H4 (cell line): ENCODE data around the gene CCDC144A. TPM values are rescaled to one million over a fixed set of nuclear protein-coding genes. Genes with fewer than 3 reads are reported as not detected.
"Not testable (repeated sequence)": the region's sequence is repeated elsewhere in the genome, so short reads cannot be mapped to it uniquely, and the experiment has no call there.

Source experiments
- DNase-seq: peaks from one replicate; pipeline ENCODE4 v3.0.0-alpha.2; 2015; ENCODE audit warnings: low spot score
- total RNA-seq: library from RNA; depleted of rRNA; stranded (reverse); fragments of >200 nt; shearing (Covaris generic); gene quantifications from 2 replicates; pipeline ENCODE4 v1.2.3, GENCODE V29; 2014

Gene CCDC144A
- total RNA-seq, 1 experiment from 2014 or later, result 0.19 TPM

GRCh38 chr17:16757520-16757919 lies 67.5 kb downstream of the CCDC144A start:
- not testable (repeated sequence) for DNase-seq

- DNase-seq, result not testable (repeated sequence)
These were observed 68.1 kb downstream of the CCDC144A start for GRCh38 chr17:16758177-16758576.

- DNase-seq, result not testable (repeated sequence)
These were observed 78.5 kb downstream of the CCDC144A start for GRCh38 chr17:16768290-16769175.

GRCh38 chr17:16772394-16773145 lies 82.5 kb downstream of the CCDC144A start:
- not testable (repeated sequence) for DNase-seq

GRCh38 chr17:16773146-16773522 lies 83.1 kb downstream of the CCDC144A start:
- DNase-seq, result not testable (repeated sequence)

- not testable (repeated sequence) for DNase-seq
These were observed 97.8 kb downstream of the CCDC144A start for GRCh38 chr17:16787851-16788250.

GRCh38 chr17:16788889-16789536 lies 99.0 kb downstream of the CCDC144A start:
- DNase-seq, result not testable (repeated sequence)

GRCh38 chr17:16789622-16790021 lies 99.6 kb downstream of the CCDC144A start:
- not testable (repeated sequence) for DNase-seq

- not testable (repeated sequence) for DNase-seq
These were observed 100.4 kb downstream of the CCDC144A start for GRCh38 chr17:16790313-16790871.

- DNase-seq, result not testable (repeated sequence)
These were observed 104.2 kb downstream of the CCDC144A start for GRCh38 chr17:16794215-16794614.

- not testable (repeated sequence) for DNase-seq
These were observed 105.9 kb downstream of the CCDC144A start for GRCh38 chr17:16795894-16796293.

- DNase-seq, result not testable (repeated sequence)
These were observed 114.8 kb downstream of the CCDC144A start for GRCh38 chr17:16804851-16805250.

- not testable (repeated sequence) for DNase-seq
These were observed 116.6 kb downstream of the CCDC144A start for GRCh38 chr17:16806599-16806998.

GRCh38 chr17:16807620-16808019 lies 117.6 kb downstream of the CCDC144A start:
- not testable (repeated sequence) for DNase-seq

GRCh38 chr17:16810236-16810635 lies 120.2 kb downstream of the CCDC144A start:
- DNase-seq, result not testable (repeated sequence)

- peak; percentile 35 for DNase-seq
These were observed 122.1 kb downstream of the CCDC144A start for GRCh38 chr17:16812126-16812525.

- peak; percentile 9 for DNase-seq
These were observed 124.4 kb downstream of the CCDC144A start for GRCh38 chr17:16814439-16814838.

GRCh38 chr17:16817201-16817600 lies 127.2 kb downstream of the CCDC144A start:
- DNase-seq, result peak; percentile 4

- not testable (repeated sequence) for DNase-seq
These were observed 127.9 kb downstream of the CCDC144A start for GRCh38 chr17:16817940-16818339.

- DNase-seq, result no peak
These were observed 128.3 kb downstream of the CCDC144A start for GRCh38 chr17:16818340-16818739.

- DNase-seq, result no peak
These were observed 129.0 kb downstream of the CCDC144A start for GRCh38 chr17:16818821-16819683.
